Coronary artery (tissue), 2 donors: ENCODE results near the gene SLC48A1.
"Not testable (repeated sequence)": the region's sequence is repeated elsewhere in the genome, so short reads cannot be mapped to it uniquely, and the experiment has no call there.

ENCODE experiments used
- DNase-seq: peaks from one replicate; pipeline ENCODE4 v3.0.0-alpha.2; 2017; ENCODE audit warnings: low spot score
- H3K27ac ChIP-seq, 2 donors: fragments of 200-600 bp; sonication (generic); one replicate each; pipeline ENCODE4 v1.5.1; 2016 to 2019
- H3K4me3 ChIP-seq: fragments of 200-600 bp; sonication (generic); 2 replicates; pipeline ENCODE4 v1.5.1; 2016; ENCODE audit warnings: mild to moderate bottlenecking, moderate library complexity
- CTCF ChIP-seq: fragments of 200-600 bp; sonication (generic); IDR thresholded peaks from one replicate; pipeline ENCODE4 v1.5.1; 2019; ENCODE audit warnings: antibody characterized with exemption

SLC48A1 gene

GRCh38 chr12:47811072-47811396 is 38.0 kb downstream of the SLC48A1 start:
- peak overlapping the region; percentile 96 to 100 for H3K27ac ChIP-seq
- DNase-seq, result no peak
- H3K4me3 ChIP-seq, result peak overlapping the region; percentile 72
- TF ChIP-seq CTCF, result no peak

GRCh38 chr12:47811581-47812484 is 38.8 kb downstream of the SLC48A1 start:
- peak; percentile 91 for DNase-seq
- H3K4me3 ChIP-seq, result peak overlapping the region; percentile 72
- H3K27ac ChIP-seq, result peak overlapping the region; percentile 96 to 100
- no peak for TF ChIP-seq CTCF

- H3K27ac ChIP-seq, result peak overlapping the region; percentile 96 to 100
- peak overlapping the region; percentile 72 for H3K4me3 ChIP-seq
- DNase-seq, result peak; percentile 97
- TF ChIP-seq CTCF, result no peak
Measured at GRCh38 chr12:47812797-47813510, 39.9 kb downstream of the SLC48A1 start.

GRCh38 chr12:47813511-47814196 is 40.6 kb downstream of the SLC48A1 start:
- no peak for TF ChIP-seq CTCF
- DNase-seq, result no peak
- Histone ChIP-seq H3K4me3 (peak overlapping the region; percentile 72), H3K27ac (peak overlapping the region; percentile 96 to 100)

GRCh38 chr12:47814539-47815170 is 41.6 kb downstream of the SLC48A1 start:
- DNase-seq, result no peak
- TF ChIP-seq CTCF, result no peak
- peak overlapping the region; percentile 72 for H3K4me3 ChIP-seq
- H3K27ac ChIP-seq, result peak overlapping the region; percentile 96 to 100

- Histone ChIP-seq H3K4me3 (peak overlapping the region; percentile 8), H3K27ac (peak overlapping the region; percentile 96 to 100)
- DNase-seq, result not testable (repeated sequence)
Measured at GRCh38 chr12:47815447-47815846, 42.4 kb downstream of the SLC48A1 start.
